ENCODE measurements around the gene SGSM2. TPM values are rescaled to one million over a fixed set of nuclear protein-coding genes. Genes with fewer than 3 reads are reported as not detected.

SGSM2 gene
- total and polyA plus RNA-seq, 2 of the 13 experiments (the other 11 are each of a cell fraction or from before 2014, with no cell fraction given) = 30.4 to 51.3 TPM

DNA sequence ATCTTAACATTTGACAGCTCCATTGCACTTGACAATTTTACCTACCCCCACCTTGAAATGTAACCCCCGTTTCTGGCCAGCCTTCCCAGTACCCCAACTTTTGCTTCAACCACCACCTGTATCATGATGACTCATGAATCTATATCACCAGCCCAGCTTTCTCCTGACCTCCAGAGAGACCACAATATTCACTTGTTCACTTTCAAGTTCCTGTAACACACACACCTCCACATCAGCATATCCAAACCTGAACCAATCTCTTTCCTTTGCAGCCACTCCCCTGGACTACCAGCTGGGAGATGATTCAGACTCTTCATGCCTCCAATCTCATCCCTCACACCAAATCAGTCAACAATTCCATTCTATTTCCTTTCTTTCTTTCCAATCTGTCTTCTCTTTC lies 41.7 kb upstream of the SGSM2 start:
- Histone ChIP-seq H3K79me2 (ENCODE audit: insufficient read depth, low read length) (peaks cover 10% of the 10 kb centered on the region), H3K36me3 (replicated peaks in 1 of 2; ENCODE audit: control insufficient read depth in 1 of 2, insufficient read depth in 2 of 2, low read length in 2 of 2) (peaks cover 21 to 76% of the 10 kb centered on the region in 2 experiments)
- DNase-seq (ENCODE audit: low spot score) = no peak

More for the DNA sequence above, 41.7 kb upstream of the SGSM2 start:
- FAIRE-seq (no peak), ATAC-seq (no peak)
- H3K27ac ChIP-seq (ENCODE audit: extremely low read length, insufficient read depth, low read length) = no peak overlapping the region
- ChIA-PET CTCF (ENCODE audit: low intra/inter-chr PET ratio, low total read pairs) (no interaction called here), POLR2A (no interaction called here)
- intact Hi-C loops (cut with micrococcal nuclease; ENCODE audit: unreplicated experiment) (no loop called here), in situ Hi-C loops (cut with HindIII; ENCODE audit: extremely low pct_ligation_motif_present, low pct_unique_long_range_greater_than_20kb) (no loop called here)
- no peaks in the 10 kb centered on the region; the same call in 1 of the 2 replicates for H4K20me1 ChIP-seq (ENCODE audit: insufficient read depth, low read length)
- BruUV-seq (replicated peaks) = no TSS peak
- H3K4me3 ChIP-seq (replicated peaks in 1 of 3; ENCODE audit: insufficient read depth in 1 of 3, low read depth in 2 of 3, low read length in 3 of 3) = no peak overlapping the region
- H2AFZ ChIP-seq (ENCODE audit: low read length) = no peak overlapping the region
- no peak overlapping the region for H3K4me2 ChIP-seq (ENCODE audit: low read depth, low read length)
- no peak overlapping the region for H3K9ac ChIP-seq (ENCODE audit: insufficient read depth, low read depth, low read length)
- H3K4me1 ChIP-seq (ENCODE audit: insufficient read depth, low read length) = no peaks in the 10 kb centered on the region
- no peaks in the 10 kb centered on the region for H3K27me3 ChIP-seq (ENCODE audit: control insufficient read depth in 1 of 2, insufficient read depth in 2 of 2, low read length in 2 of 2)
- WGBS (ENCODE audit: low lambda C conversion rate) = 93% methylated on average over 1 of the region's 1 CpG
- no peaks in the 10 kb centered on the region for H3K9me3 ChIP-seq (ENCODE audit: low read length)
- no peak for TF ChIP-seq STAT5B (CRISPR knock-in tag; IDR thresholded peaks at IDR 0.05)
- TF ChIP-seq ZNF709 (CRISPR knock-in tag; IDR thresholded peaks at IDR 0.05) = no peak
- no peak for TF ChIP-seq ZNF720 (CRISPR knock-in tag; IDR thresholded peaks at IDR 0.05)
- no peak for TF ChIP-seq HDAC2 (CRISPR knock-in tag; IDR thresholded peaks at IDR 0.05)
- TF ChIP-seq CBFB (CRISPR knock-in tag; IDR thresholded peaks at IDR 0.05) = no peak
- no peak for TF ChIP-seq ZBTB42 (CRISPR knock-in tag; IDR thresholded peaks at IDR 0.05)
- TF ChIP-seq TBX2 (CRISPR knock-in tag; IDR thresholded peaks at IDR 0.05; ENCODE audit: borderline replicate concordance) = no peak
- TF ChIP-seq TRIM24 (CRISPR knock-in tag; IDR thresholded peaks at IDR 0.05) = no peak
- TF ChIP-seq ZNF326 (CRISPR knock-in tag; IDR thresholded peaks at IDR 0.05; ENCODE audit: borderline replicate concordance) = no peak
- TF ChIP-seq, protein P1, sequence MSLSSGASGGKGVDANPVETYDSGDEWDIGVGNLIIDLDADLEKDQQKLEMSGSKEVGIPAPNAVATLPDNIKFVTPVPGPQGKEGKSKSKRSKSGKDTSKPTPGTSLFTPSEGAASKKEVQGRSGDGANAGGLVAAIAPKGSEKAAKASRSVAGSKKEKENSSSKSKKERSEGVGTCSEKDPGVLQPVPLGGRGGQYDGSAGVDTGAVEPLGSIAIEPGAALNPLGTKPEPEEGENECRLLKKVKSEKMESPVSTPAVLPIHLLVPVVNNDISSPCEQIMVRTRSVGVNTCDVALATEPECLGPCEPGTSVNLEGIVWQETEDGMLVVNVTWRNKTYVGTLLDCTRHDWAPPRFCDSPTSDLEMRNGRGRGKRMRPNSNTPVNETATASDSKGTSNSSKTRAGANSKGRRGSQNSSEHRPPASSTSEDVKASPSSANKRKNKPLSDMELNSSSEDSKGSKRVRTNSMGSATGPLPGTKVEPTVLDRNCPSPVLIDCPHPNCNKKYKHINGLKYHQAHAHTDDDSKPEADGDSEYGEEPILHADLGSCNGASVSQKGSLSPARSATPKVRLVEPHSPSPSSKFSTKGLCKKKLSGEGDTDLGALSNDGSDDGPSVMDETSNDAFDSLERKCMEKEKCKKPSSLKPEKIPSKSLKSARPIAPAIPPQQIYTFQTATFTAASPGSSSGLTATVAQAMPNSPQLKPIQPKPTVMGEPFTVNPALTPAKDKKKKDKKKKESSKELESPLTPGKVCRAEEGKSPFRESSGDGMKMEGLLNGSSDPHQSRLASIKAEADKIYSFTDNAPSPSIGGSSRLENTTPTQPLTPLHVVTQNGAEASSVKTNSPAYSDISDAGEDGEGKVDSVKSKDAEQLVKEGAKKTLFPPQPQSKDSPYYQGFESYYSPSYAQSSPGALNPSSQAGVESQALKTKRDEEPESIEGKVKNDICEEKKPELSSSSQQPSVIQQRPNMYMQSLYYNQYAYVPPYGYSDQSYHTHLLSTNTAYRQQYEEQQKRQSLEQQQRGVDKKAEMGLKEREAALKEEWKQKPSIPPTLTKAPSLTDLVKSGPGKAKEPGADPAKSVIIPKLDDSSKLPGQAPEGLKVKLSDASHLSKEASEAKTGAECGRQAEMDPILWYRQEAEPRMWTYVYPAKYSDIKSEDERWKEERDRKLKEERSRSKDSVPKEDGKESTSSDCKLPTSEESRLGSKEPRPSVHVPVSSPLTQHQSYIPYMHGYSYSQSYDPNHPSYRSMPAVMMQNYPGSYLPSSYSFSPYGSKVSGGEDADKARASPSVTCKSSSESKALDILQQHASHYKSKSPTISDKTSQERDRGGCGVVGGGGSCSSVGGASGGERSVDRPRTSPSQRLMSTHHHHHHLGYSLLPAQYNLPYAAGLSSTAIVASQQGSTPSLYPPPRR (CRISPR knock-in tag; IDR thresholded peaks at IDR 0.05; ENCODE audit: borderline replicate concordance) = no peak
- no peak for TF ChIP-seq REL (CRISPR knock-in tag; conservative IDR thresholded peaks at IDR 0.05)
- no peak for TF ChIP-seq GZF1 (CRISPR knock-in tag; IDR thresholded peaks at IDR 0.05)
- TF ChIP-seq ZNF83 (CRISPR knock-in tag; IDR thresholded peaks at IDR 0.05; ENCODE audit: borderline replicate concordance) = no peak

Measured in HepG2 (cell line).